OCI-LY7 (cell line): ENCODE results near the gene CDK5R2.

ENCODE experiments used
- EZH2phosphoT487 ChIP-seq: fragments of 200-600 bp; sonication (generic); IDR thresholded peaks from 2 replicates; pipeline ENCODE4 v1.6.1; 2018; ENCODE audit warnings: low read depth, borderline replicate concordance, mild to moderate bottlenecking, mixed run types, antibody characterized with exemption, low read length, moderate library complexity, mixed read lengths
- TF ChIP-seq, protein P1 (sequence below): fragments of 200-600 bp; sonication (generic); conservative IDR thresholded peaks from 2 replicates; pipeline ENCODE4 v1.5.1; 2014; ENCODE audit warnings: mild to moderate bottlenecking, antibody characterized with exemption, low read length, moderate library complexity, mixed read lengths

DNA sequence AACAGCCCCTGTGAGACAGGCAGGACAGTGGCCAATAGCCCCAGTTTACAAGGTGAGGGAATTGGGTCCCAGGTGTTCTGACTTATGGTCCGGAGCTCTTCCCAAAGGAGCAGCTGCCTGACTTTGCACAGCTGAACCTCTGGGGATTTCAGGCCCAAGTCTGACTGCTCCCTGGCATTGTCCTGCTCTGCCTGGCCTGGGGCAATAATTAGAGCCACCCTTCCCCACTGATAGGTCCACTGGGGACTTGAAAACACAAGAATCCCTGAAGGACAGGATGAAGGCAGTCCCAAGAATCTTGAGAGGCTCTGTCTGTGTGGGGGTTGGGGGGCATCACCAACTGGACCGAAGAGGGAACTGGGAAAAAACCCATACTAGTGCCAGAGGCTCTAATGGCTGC, 29.2 kb downstream of the CDK5R2 start:
- TF ChIP-seq, protein P1, sequence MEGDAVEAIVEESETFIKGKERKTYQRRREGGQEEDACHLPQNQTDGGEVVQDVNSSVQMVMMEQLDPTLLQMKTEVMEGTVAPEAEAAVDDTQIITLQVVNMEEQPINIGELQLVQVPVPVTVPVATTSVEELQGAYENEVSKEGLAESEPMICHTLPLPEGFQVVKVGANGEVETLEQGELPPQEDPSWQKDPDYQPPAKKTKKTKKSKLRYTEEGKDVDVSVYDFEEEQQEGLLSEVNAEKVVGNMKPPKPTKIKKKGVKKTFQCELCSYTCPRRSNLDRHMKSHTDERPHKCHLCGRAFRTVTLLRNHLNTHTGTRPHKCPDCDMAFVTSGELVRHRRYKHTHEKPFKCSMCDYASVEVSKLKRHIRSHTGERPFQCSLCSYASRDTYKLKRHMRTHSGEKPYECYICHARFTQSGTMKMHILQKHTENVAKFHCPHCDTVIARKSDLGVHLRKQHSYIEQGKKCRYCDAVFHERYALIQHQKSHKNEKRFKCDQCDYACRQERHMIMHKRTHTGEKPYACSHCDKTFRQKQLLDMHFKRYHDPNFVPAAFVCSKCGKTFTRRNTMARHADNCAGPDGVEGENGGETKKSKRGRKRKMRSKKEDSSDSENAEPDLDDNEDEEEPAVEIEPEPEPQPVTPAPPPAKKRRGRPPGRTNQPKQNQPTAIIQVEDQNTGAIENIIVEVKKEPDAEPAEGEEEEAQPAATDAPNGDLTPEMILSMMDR: no peak
- no peak for TF ChIP-seq EZH2phosphoT487
